Stimulated activated CD4-positive, alpha-beta T cell treated with anti-CD3 and anti-CD28 coated beads, Interleukin-12 subunit alpha, Interleukin-12 subunit beta, amount 100 ng/mL, for 48 hours (primary cell): Measurements from ENCODE around the gene TENM3.

Source experiments
- DNase-seq, 3 donors: peaks; one replicate each; pipeline ENCODE4 v3.0.0-alpha.2; 2020; ENCODE audit warnings: low read depth in 2 of 3, low spot score in 1 of 3

Gene TENM3

GRCh38 chr4:182717788-182718583 lies 474.8 kb downstream of the TENM3 start:
- DNase-seq = no peak

- DNase-seq = no peak
These were observed 481.2 kb downstream of the TENM3 start for GRCh38 chr4:182724414-182724813.

GRCh38 chr4:182729516-182729915 lies 486.3 kb downstream of the TENM3 start:
- no peak for DNase-seq

- no peak for DNase-seq
These were observed 487.6 kb downstream of the TENM3 start for GRCh38 chr4:182730791-182731190.

- no peak for DNase-seq
These were observed 493.0 kb downstream of the TENM3 start for GRCh38 chr4:182736207-182736606.

- DNase-seq = no peak
These were observed 495.3 kb downstream of the TENM3 start for GRCh38 chr4:182738283-182739047.

GRCh38 chr4:182740256-182740655 lies 497.1 kb downstream of the TENM3 start:
- DNase-seq = no peak

- no peak for DNase-seq
These were observed 497.9 kb downstream of the TENM3 start for GRCh38 chr4:182741054-182741453.

- DNase-seq = no peak
These were observed 498.7 kb downstream of the TENM3 start for GRCh38 chr4:182741914-182742313.

GRCh38 chr4:182743815-182744214 lies 500.6 kb downstream of the TENM3 start:
- no peak for DNase-seq

- no peak for DNase-seq
These were observed 502.0 kb downstream of the TENM3 start for GRCh38 chr4:182745237-182745636.

- DNase-seq = no peak
These were observed 503.7 kb downstream of the TENM3 start for GRCh38 chr4:182746876-182747275.

GRCh38 chr4:182748283-182748682 lies 505.1 kb downstream of the TENM3 start:
- DNase-seq = no peak

GRCh38 chr4:182748949-182749348 lies 505.7 kb downstream of the TENM3 start:
- no peak for DNase-seq

- DNase-seq = no peak
These were observed 506.5 kb downstream of the TENM3 start for GRCh38 chr4:182749667-182750167.

- DNase-seq = no peak
These were observed 509.1 kb downstream of the TENM3 start for GRCh38 chr4:182752158-182752910.

- no peak for DNase-seq
These were observed 511.7 kb downstream of the TENM3 start for GRCh38 chr4:182754895-182755294.

- no peak for DNase-seq
These were observed 513.0 kb downstream of the TENM3 start for GRCh38 chr4:182756161-182756690.

- DNase-seq = no peak
These were observed 515.1 kb downstream of the TENM3 start for GRCh38 chr4:182758273-182758672.

- DNase-seq = no peak
These were observed 517.4 kb downstream of the TENM3 start for GRCh38 chr4:182760551-182761043.

- DNase-seq = no peak
These were observed 520.9 kb downstream of the TENM3 start for GRCh38 chr4:182764137-182764536.
